DMS 273 (cell line): ENCODE measurements around the gene NAPSA.
"Not testable (repeated sequence)": the region's sequence is repeated elsewhere in the genome, so short reads cannot be mapped to it uniquely, and the experiment has no call there.

Experiments
- DNase-seq: peaks from one replicate; lab custom pipeline; 2025; ENCODE audit not compliant: unreplicated experiment; lab: John Stamatoyannopoulos, UW

The NAPSA gene

DNA sequence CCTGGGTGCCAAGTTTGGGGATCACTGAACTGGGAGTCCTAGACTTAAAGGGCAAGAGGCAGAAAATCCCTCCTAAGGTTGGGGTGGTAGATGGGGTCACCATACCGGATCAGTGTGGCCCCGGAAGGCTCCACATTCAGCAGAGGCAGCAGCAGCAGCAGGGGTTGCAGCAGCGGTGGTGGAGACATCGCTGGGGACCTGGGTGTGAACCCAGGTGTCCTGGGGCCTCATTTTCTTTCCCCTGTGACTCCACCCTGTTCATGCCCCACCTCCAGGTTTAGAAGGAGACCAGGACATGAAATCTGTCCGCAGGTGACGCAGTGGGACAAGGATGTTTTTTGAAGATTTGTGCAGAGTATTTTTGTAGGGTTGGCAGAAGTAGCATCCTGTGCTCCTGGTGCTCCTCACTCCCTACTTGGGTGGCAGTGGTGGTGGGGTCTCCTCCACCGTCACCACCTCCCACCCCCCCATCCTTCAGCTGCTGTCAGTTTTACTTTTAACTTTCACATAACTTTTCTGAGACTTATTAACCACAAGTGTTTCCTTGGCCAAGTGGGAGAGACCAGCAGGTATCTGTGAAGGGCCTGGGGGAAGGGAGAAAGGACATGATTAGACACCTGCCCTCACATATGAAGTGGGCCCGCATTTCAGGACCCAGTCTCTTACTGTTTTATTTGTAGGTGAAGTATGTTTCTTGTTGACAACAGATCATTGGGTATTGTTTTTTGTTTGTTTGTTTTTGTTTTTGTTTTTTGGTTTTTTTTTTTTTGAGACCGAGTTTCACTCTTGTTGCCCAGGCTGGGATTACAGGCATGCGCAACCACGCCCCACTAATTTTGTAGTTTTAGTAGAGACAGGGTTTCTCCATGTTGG lies at the start of gene NAPSA:
Gene NAPSA (minus strand): TSS at position 206 of the 873 bp plus-strand sequence. CDS start 18 bp downstream, at position 188.
- DNase-seq, result no peak

- no peak for DNase-seq
Observed at GRCh38 chr19:50413531-50413930, 48.1 kb upstream of the NAPSA start.

- DNase-seq, result no peak
Observed at GRCh38 chr19:50413096-50413495, 47.7 kb upstream of the NAPSA start.

DNA sequence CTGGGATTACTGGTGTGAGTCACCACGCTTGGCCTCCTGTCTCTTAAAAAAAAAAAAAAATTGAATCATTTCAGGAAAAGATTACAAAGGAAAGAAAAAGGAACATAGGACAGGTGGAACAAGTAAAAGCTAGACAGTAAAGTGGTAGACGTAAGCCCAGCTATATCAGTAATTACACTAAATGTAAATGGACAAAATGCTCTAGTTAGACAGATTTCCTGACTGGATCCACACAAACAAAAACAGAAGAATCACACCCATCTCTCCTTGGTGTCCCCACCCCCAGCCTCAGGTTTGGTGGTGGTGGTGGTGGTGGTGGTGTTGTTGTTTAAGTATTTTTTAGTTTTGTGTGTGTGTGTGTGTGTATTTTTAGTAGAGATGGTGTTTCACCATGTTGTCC lies 47.0 kb upstream of the NAPSA start:
- DNase-seq, result no peak

GRCh38 chr19:50410109-50410508 lies 44.7 kb upstream of the NAPSA start:
- DNase-seq, result no peak

DNA sequence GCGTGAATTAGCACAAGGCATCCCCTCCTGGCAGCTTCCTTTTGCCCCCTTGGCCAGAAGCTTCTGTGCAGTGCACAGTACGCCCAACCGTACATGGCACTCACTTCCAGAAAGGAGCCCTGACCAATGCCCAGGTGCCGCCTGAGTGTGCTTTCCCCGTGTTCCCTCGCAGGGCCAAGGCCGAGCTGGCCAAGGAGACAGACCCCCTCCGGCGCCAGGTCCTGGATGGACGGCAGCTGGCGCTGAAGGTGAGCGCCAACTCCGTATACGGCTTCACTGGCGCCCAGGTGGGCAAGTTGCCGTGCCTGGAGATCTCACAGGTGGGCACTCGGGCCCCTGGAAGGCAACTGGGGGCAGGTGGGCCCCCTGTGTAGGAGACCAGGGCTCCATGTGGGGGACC lies 43.9 kb upstream of the NAPSA start:
- DNase-seq, result no peak

- DNase-seq, result no peak
Observed at GRCh38 chr19:50406829-50407228, 41.4 kb upstream of the NAPSA start.

DNA sequence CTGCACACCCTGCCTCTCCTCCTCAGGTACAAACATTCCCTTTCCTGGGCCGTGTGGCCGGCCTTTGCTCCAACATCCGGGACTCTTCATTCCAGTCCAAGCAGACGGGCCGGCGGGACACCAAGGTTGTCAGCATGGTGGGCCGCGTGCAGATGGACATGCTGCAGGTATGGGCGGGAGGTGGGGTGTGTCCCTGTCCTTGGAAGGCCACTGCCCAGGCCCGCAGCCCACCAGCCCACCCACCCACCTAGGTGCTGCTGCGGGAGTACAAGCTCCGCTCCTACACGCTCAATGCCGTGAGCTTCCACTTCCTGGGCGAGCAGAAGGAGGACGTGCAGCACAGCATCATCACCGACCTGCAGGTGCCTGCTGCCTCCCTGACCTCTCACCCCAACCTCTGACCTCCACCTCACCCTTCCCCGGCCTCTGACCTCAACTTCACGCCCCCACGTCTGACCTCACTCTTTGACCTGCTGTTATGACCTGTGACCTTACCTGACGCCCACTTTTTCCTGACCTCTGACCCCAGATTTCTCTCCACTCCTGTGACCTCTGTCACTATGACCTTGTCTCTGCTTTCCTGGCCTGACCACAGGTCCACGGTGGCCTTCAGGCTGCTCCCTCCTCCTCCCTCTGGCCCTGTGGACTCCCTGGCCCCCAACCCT lies 40.8 kb upstream of the NAPSA start:
- no peak for DNase-seq

GRCh38 chr19:50402544-50403301 lies 37.3 kb upstream of the NAPSA start:
- DNase-seq, result no peak

GRCh38 chr19:50401605-50402450 lies 36.4 kb upstream of the NAPSA start:
- DNase-seq, result no peak

DNA sequence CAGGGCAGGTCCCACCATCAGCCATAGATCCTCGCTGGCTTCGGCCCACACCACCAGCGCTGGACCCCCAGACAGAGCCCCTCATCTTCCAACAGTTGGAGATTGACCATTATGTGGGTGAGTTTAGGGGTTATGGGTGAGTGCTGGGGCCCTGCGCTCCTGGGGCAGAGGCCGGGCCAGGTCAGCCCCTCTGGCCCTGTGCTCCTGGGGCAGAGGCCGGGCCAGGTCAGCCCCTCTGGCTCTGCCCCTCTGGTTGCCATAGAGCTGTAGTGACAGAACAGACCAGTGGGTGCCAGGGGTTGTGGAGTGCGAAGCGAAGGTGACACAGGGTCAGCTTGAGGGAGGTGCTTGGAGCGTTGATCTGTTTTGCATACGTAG lies 33.9 kb upstream of the NAPSA start:
- DNase-seq, result no peak

- no peak for DNase-seq
Observed at GRCh38 chr19:50398675-50399367, 33.4 kb upstream of the NAPSA start.

DNA sequence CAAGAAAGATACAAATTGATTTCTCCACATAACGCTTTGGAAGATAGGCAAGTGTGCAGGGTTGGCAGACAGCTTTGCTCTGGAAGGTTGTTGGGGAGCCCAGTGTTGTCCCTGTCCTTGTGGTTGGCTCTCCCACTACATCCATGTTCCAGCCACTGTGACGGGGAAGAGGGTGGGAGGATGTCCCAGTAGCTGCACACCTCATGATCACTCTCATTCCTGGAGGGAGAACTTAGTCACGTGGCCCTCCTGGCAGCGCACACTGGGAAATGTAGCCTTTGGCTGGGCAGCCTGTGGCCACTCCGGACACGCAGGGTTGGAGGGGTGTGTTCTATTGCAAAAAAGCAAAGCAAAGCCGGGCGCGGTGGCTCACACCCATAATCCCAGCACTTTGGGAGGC lies 28.6 kb upstream of the NAPSA start:
- DNase-seq, result no peak

GRCh38 chr19:50393589-50393988 lies 28.1 kb upstream of the NAPSA start:
- DNase-seq, result no peak

DNA sequence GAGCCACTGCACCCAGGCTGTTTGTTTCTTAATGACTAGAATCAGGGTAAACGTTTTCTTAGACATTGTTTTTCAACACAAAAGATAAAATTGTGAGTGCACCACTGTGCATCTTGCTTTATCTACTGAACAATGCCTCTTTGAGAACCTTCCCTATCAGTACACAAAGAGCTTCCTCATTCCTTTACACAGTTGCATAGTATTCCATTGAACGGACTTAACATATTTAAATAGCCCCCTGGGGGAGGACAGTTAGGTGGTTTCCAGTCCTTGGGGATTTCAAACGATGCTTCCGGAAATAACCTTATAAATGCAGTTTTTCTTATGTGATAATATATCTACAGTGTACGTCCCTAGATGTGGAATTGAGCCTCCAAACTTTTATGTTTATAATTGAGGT lies 27.3 kb upstream of the NAPSA start:
- no peak for DNase-seq

GRCh38 chr19:50390952-50391351 lies 25.5 kb upstream of the NAPSA start:
- DNase-seq, result not testable (repeated sequence)

GRCh38 chr19:50390295-50390694 lies 24.9 kb upstream of the NAPSA start:
- not testable (repeated sequence) for DNase-seq

DNA sequence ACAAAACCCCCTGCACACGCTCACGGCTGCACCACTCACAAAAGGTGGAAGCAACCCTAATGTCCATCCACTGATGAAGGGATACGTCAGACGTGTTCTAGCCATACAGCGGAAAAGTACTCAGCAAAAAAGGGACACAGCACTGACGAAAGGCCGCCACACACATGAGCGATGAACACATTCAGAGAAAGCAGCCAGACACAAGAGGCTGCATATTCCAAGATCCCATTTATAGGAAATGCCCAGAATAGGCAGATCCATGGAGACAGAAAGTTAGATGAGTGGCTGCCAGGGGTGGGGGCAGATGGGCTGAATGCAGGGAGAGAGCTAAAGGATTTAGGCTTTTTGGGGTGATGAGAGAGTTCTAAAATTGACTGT lies 22.4 kb upstream of the NAPSA start:
- DNase-seq, result no peak

- no peak for DNase-seq
Observed at GRCh38 chr19:50387176-50387867, 21.9 kb upstream of the NAPSA start.
